Liver (tissue), 4 donors: Measurements from ENCODE around the gene YKT6. TPM values are rescaled to one million over a fixed set of nuclear protein-coding genes. Genes with fewer than 3 reads are reported as not detected.

Source experiments
- polyA plus RNA-seq, 2 donors: library from polyadenylated mRNA; stranded (reverse) in 1 of 2; unstranded in 1 of 2; fragments of 200-250 nt in 1 of 2; fragments of >200 nt in 1 of 2; fragmentation: Nextera tagmentation in 1 of 2; extraction: Ambion mirVana in 1 of 2; gene quantifications; one replicate each; pipeline versions ENCODE4 v1.2.1 to v1.2.3, GENCODE V29; 2013 to 2015
- total RNA-seq, 2 donors: library from RNA; depleted of rRNA; stranded (reverse); fragments of >200 nt; gene quantifications; one replicate each; pipeline ENCODE4 v1.2.3, GENCODE V29; 2014
- TF ChIP-seq, protein P1 (sequence below): IDR thresholded peaks from 2 replicates; pipeline ENCODE4 v1.6.1; 2016; ENCODE audit warnings: antibody characterized with exemption
- donor health status: healthy.
- donor health status: healthy.
- donor health status: healthy.

The YKT6 gene
- total and polyA plus RNA-seq, 4 donors = 8.1 to 22.0 (median 21.0) TPM

DNA sequence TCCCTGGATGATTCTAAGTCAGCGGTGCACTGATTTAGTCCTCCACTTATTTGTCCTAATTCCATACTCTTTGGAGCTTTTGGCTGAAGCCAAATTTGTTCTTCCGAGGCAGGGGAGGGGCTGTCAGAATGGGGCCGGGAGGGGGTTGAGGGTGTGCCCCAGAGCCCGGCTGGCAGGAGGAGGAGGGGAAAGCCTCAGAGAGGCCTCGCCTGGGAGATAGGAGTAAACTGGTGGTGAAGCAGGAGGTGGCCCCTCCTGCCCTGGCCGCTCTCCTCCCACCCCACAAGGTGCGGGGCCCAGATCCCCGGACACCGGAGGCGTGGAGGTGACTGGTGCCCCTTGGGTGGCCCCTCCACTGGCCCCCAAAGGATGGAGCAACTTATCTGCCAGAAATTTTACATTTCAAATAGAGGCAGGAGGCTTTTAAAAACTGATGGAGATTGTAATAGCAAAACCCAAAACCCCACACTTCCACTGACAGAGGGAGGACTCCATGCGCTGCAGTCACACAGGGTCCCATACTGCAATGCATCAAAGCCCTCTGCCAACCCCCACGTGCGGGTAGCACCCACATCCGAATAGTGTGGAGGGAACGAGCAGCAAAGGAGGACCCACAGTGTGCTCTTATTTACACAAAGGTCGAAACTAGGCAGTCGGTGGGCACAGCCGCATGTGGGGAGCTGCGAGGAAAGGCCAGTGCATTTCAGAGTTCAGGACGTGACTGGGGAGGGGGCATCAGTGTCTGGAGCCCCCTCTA lies 62.7 kb downstream of the YKT6 start (continued):
- TF ChIP-seq, protein P1, sequence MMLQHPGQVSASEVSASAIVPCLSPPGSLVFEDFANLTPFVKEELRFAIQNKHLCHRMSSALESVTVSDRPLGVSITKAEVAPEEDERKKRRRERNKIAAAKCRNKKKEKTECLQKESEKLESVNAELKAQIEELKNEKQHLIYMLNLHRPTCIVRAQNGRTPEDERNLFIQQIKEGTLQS = no peak

Other genes with a start within 250 kb of the YKT6 start
- not detected for gene SPDYE1, start 203.1 kb upstream of the YKT6 start, total RNA-seq
- under 1 TPM in 1 of 2 donors, not detected in 1; 0.71 TPM for gene SPDYE1, start 203.1 kb upstream of the YKT6 start, polyA plus RNA-seq
- gene DBNL, start 156.3 kb upstream of the YKT6 start, total RNA-seq = 10 to 100 TPM; 47.3 to 60.2 TPM
- 10 to 100 TPM; 26.1 to 35.6 TPM for gene DBNL, start 156.3 kb upstream of the YKT6 start, polyA plus RNA-seq
- 1 to 10 TPM in 1 of 2 donors, under 1 TPM in 1; 0.42 to 2.3 TPM for gene PGAM2, start 135.4 kb upstream of the YKT6 start, total RNA-seq
- under 1 TPM; 0.13 to 0.56 TPM for gene PGAM2, start 135.4 kb upstream of the YKT6 start, polyA plus RNA-seq
- gene POLM, start 118.4 kb upstream of the YKT6 start, total RNA-seq = 10 to 100 TPM in 1 of 2 donors, 1 to 10 TPM in 1; 6.9 to 24.0 TPM
- 1 to 10 TPM; 9.1 to 9.4 TPM for gene POLM, start 118.4 kb upstream of the YKT6 start, polyA plus RNA-seq
- 10 to 100 TPM in 1 of 2 donors, 1 to 10 TPM in 1; 3.4 to 13.3 TPM for gene AEBP1, start 96.6 kb upstream of the YKT6 start, total RNA-seq
- 10 to 100 TPM in 1 of 2 donors, 1 to 10 TPM in 1; 3.8 to 11.5 TPM for gene AEBP1, start 96.6 kb upstream of the YKT6 start, polyA plus RNA-seq
- 10 to 100 TPM; 53.9 to 85.0 TPM for gene POLD2, start 77.4 kb upstream of the YKT6 start, total RNA-seq
- 100 to 1,000 TPM in 1 of 2 donors, 10 to 100 TPM in 1; 85.7 to 101 TPM for gene POLD2, start 77.4 kb upstream of the YKT6 start, polyA plus RNA-seq
- not detected for gene MYL7, start 59.6 kb upstream of the YKT6 start, total RNA-seq
- gene MYL7, start 59.6 kb upstream of the YKT6 start, polyA plus RNA-seq = not detected
- under 1 TPM; 0.09 to 0.67 TPM for gene GCK, start 11.5 kb upstream of the YKT6 start, total RNA-seq
- gene GCK, start 11.5 kb upstream of the YKT6 start, polyA plus RNA-seq = 10 to 100 TPM in 1 of 2 donors, under 1 TPM in 1; 0.22 to 12.7 TPM
- gene CAMK2B, start 124.6 kb downstream of the YKT6 start, total RNA-seq = 1 to 10 TPM in 1 of 2 donors, not detected in 1; 2.2 TPM
- gene CAMK2B, start 124.6 kb downstream of the YKT6 start, polyA plus RNA-seq = 1 to 10 TPM; 2.1 to 3.3 TPM